DOHH2 (cell line): Measurements from ENCODE around the gene REC114.
"Not testable (repeated sequence)": the region's sequence is repeated elsewhere in the genome, so short reads cannot be mapped to it uniquely, and the experiment has no call there.

ENCODE experiments used
- H3F3A ChIP-seq: fragments of 200-600 bp; sonication (generic), shearing (Covaris generic); 2 replicates; pipeline ENCODE4 v1.6.0; 2016; ENCODE audit warnings: antibody characterized with exemption, mild to moderate bottlenecking; ENCODE audit not compliant: control insufficient read depth, insufficient read depth
- H3K27ac ChIP-seq: fragments of 200-600 bp; sonication (generic); 2 replicates; pipeline ENCODE4 v1.5.1; 2014; ENCODE audit warnings: low read depth, mild to moderate bottlenecking, low read length, moderate library complexity
- H3K27me3 ChIP-seq: fragments of 200-600 bp; sonication (generic); 2 replicates; pipeline ENCODE4 v1.6.1; 2014; ENCODE audit warnings: mild to moderate bottlenecking, low read length, mixed read lengths; ENCODE audit not compliant: control insufficient read depth
- H3K36me3 ChIP-seq: fragments of 200-600 bp; sonication (generic); 2 replicates; pipeline ENCODE4 v1.6.1; 2014; ENCODE audit warnings: mild to moderate bottlenecking, low read length, moderate library complexity, mixed read lengths; ENCODE audit not compliant: control insufficient read depth
- H3K4me1 ChIP-seq: fragments of 200-600 bp; sonication (generic); 2 replicates; pipeline ENCODE4 v1.6.1; 2014; ENCODE audit warnings: mild to moderate bottlenecking, low read length, mixed read lengths; ENCODE audit not compliant: control insufficient read depth
- H3K4me2 ChIP-seq: fragments of 200-600 bp; sonication (generic); 2 replicates; pipeline ENCODE4 v1.6.0; 2014; ENCODE audit warnings: mild to moderate bottlenecking, low read length, moderate library complexity
- H3K4me3 ChIP-seq: fragments of 200-600 bp; sonication (generic); 2 replicates; pipeline ENCODE4 v1.5.1; 2014; ENCODE audit warnings: mild to moderate bottlenecking, low read length, mixed read lengths
- H3K79me2 ChIP-seq: fragments of 200-600 bp; sonication (generic); 2 replicates; pipeline ENCODE4 v1.6.1; 2014; ENCODE audit warnings: mild to moderate bottlenecking, low read length, mixed read lengths; ENCODE audit not compliant: control insufficient read depth
- H3K9me2 ChIP-seq: fragments of 200-600 bp; sonication (generic); replicated peaks from 2 replicates; pipeline ENCODE4 v1.6.1; 2014; ENCODE audit warnings: mild to moderate bottlenecking, low read length, mixed read lengths; ENCODE audit not compliant: control insufficient read depth
- H3K9me3 ChIP-seq: fragments of 200-600 bp; sonication (generic); 2 replicates; pipeline ENCODE4 v1.6.1; 2014; ENCODE audit warnings: antibody characterized with exemption, low read length, mixed read lengths; ENCODE audit not compliant: control insufficient read depth, insufficient read depth
- H4K20me1 ChIP-seq: fragments of 200-600 bp; sonication (generic); 2 replicates; pipeline ENCODE4 v1.6.0; 2014; ENCODE audit warnings: low read depth, mild to moderate bottlenecking, antibody characterized with exemption, low read length, moderate library complexity; ENCODE audit not compliant: control insufficient read depth, insufficient read depth
- CTCF ChIP-seq: fragments of 200-600 bp; sonication (generic); IDR thresholded peaks from one replicate; pipeline ENCODE4 v1.5.1; 2014; ENCODE audit warnings: antibody characterized with exemption, mild to moderate bottlenecking, low read depth, low read length; ENCODE audit not compliant: poor library complexity, severe bottlenecking
- EZH2phosphoT487 ChIP-seq: fragments of 200-600 bp; sonication (generic); IDR thresholded peaks from 2 replicates; pipeline ENCODE4 v1.6.1; 2017; ENCODE audit warnings: borderline replicate concordance, mild to moderate bottlenecking, antibody characterized with exemption, low read length, moderate library complexity, mixed read lengths

Gene REC114

GRCh38 chr15:73442421-73442820 lies 543 bp upstream of the REC114 start:
- no peaks in the 10 kb centered on the region for H4K20me1 ChIP-seq
- H3K27ac ChIP-seq: no peak overlapping the region
- H3K4me2 ChIP-seq: no peak overlapping the region
- H3K4me1 ChIP-seq: no peaks in the 10 kb centered on the region
- no peaks in the 10 kb centered on the region for H3K9me3 ChIP-seq
- no peaks in the 10 kb centered on the region for H3F3A ChIP-seq
- TF ChIP-seq CTCF (no peak), EZH2phosphoT487 (no peak)
- no peaks in the 10 kb centered on the region for H3K36me3 ChIP-seq
- H3K4me3 ChIP-seq: no peak overlapping the region
- H3K9me2 ChIP-seq: no peaks in the 10 kb centered on the region
- H3K27me3 ChIP-seq: peaks cover 3% of the 10 kb centered on the region; the same call in 1 of the 2 replicates
- no peaks in the 10 kb centered on the region for H3K79me2 ChIP-seq

- H3K9me2 ChIP-seq, H4K20me1 ChIP-seq: not testable (repeated sequence)
Observed at GRCh38 chr15:73447471-73447870, 4.5 kb downstream of the REC114 start.

GRCh38 chr15:73448158-73448758 lies 5.3 kb downstream of the REC114 start:
- not testable (repeated sequence) for H3K4me2 ChIP-seq, H3K27ac ChIP-seq, H4K20me1 ChIP-seq, H3K9me3 ChIP-seq, H3K79me2 ChIP-seq, H3F3A ChIP-seq, H3K4me3 ChIP-seq, H3K27me3 ChIP-seq, H3K9me2 ChIP-seq, H3K36me3 ChIP-seq, H3K4me1 ChIP-seq

More at GRCh38 chr15:73447471-73447870, 4.5 kb downstream of the REC114 start:
- H3F3A ChIP-seq, H3K36me3 ChIP-seq, H3K4me3 ChIP-seq, H3K9me3 ChIP-seq, H3K27ac ChIP-seq, H3K4me1 ChIP-seq, H3K79me2 ChIP-seq, H3K27me3 ChIP-seq, H3K4me2 ChIP-seq: not testable (repeated sequence)

GRCh38 chr15:73449980-73450379 lies 7.0 kb downstream of the REC114 start:
- not testable (repeated sequence) for H3K27me3 ChIP-seq, H3K4me3 ChIP-seq, H3F3A ChIP-seq, H3K79me2 ChIP-seq, H3K9me3 ChIP-seq, H3K4me1 ChIP-seq, H3K36me3 ChIP-seq, H3K9me2 ChIP-seq, H3K4me2 ChIP-seq, H4K20me1 ChIP-seq, H3K27ac ChIP-seq

GRCh38 chr15:73454096-73454495 lies 11.1 kb downstream of the REC114 start:
- Histone ChIP-seq H3K27ac (no peak overlapping the region), H3K4me1 (no peaks in the 10 kb centered on the region), H3K9me2 (no peaks in the 10 kb centered on the region), H3K36me3 (no peaks in the 10 kb centered on the region), H3K27me3 (peaks cover 13% of the 10 kb centered on the region), H3K79me2 (no peaks in the 10 kb centered on the region), H3F3A (no peaks in the 10 kb centered on the region), H3K9me3 (no peaks in the 10 kb centered on the region), H3K4me2 (no peak overlapping the region), H4K20me1 (no peaks in the 10 kb centered on the region), H3K4me3 (no peak overlapping the region)
- TF ChIP-seq EZH2phosphoT487: no peak
- TF ChIP-seq CTCF: no peak
